ENCODE measurements around the gene PLA2G6.
"Not testable (repeated sequence)": the region's sequence is repeated elsewhere in the genome, so short reads cannot be mapped to it uniquely, and the experiment has no call there.

The PLA2G6 gene

GRCh38 chr22:38085501-38085900, 96.1 kb downstream of the PLA2G6 start:
- no peak for DNase-seq (ENCODE audit: low read depth, low spot score)

GRCh38 chr22:38085056-38085455, 96.6 kb downstream of the PLA2G6 start:
- DNase-seq (ENCODE audit: low read depth, low spot score) = no peak

GRCh38 chr22:38083931-38084631, 97.5 kb downstream of the PLA2G6 start, which contains the start of gene SLC16A8:
Gene SLC16A8 (minus strand): TSS chr22:38084184. CDS start chr22:38082873, 1,311 bp downstream.
- DNase-seq (ENCODE audit: low read depth, low spot score) = no peak

GRCh38 chr22:38082986-38083710, 98.5 kb downstream of the PLA2G6 start:
- DNase-seq (ENCODE audit: low read depth, low spot score) = no peak

GRCh38 chr22:38081941-38082828, 99.4 kb downstream of the PLA2G6 start:
- DNase-seq (ENCODE audit: low read depth, low spot score) = no peak

- DNase-seq (ENCODE audit: low read depth, low spot score) = no peak
Measured at GRCh38 chr22:38081636-38081940, 100.0 kb downstream of the PLA2G6 start.

- no peak for DNase-seq (ENCODE audit: low read depth, low spot score)
Measured at GRCh38 chr22:38080850-38081635, 100.6 kb downstream of the PLA2G6 start.

- DNase-seq (ENCODE audit: low read depth, low spot score) = no peak
Measured at GRCh38 chr22:38080474-38080849, 101.2 kb downstream of the PLA2G6 start.

- no peak for DNase-seq (ENCODE audit: low read depth, low spot score)
Measured at GRCh38 chr22:38079804-38080203, 101.8 kb downstream of the PLA2G6 start.

GRCh38 chr22:38079208-38079607, 102.4 kb downstream of the PLA2G6 start:
- not testable (repeated sequence) for DNase-seq (ENCODE audit: low read depth, low spot score)

GRCh38 chr22:38078046-38078840, 103.4 kb downstream of the PLA2G6 start:
- no peak for DNase-seq (ENCODE audit: low read depth, low spot score)

- DNase-seq (ENCODE audit: low read depth, low spot score) = no peak
Measured at GRCh38 chr22:38077595-38077994, 104.0 kb downstream of the PLA2G6 start.

GRCh38 chr22:38077096-38077495, 104.5 kb downstream of the PLA2G6 start:
- DNase-seq (ENCODE audit: low read depth, low spot score) = no peak

- DNase-seq (ENCODE audit: low read depth, low spot score) = no peak
Measured at GRCh38 chr22:38075961-38076360, 105.7 kb downstream of the PLA2G6 start.

- no peak for DNase-seq (ENCODE audit: low read depth, low spot score)
Measured at GRCh38 chr22:38075105-38075825, 106.4 kb downstream of the PLA2G6 start.

- no peak for DNase-seq (ENCODE audit: low read depth, low spot score)
Measured at GRCh38 chr22:38074181-38075104, 107.2 kb downstream of the PLA2G6 start.

- DNase-seq (ENCODE audit: low read depth, low spot score) = no peak
Measured at GRCh38 chr22:38073150-38074130, 108.2 kb downstream of the PLA2G6 start.

All from smooth muscle cell of the brain vasculature (primary cell).